GM19351 (cell line): ENCODE results near the gene TAS2R41.
"Not testable (repeated sequence)": the region's sequence is repeated elsewhere in the genome, so short reads cannot be mapped to it uniquely, and the experiment has no call there.

ENCODE experiments used
- ATAC-seq: cut with Tn5 transposase; IDR thresholded peaks from one replicate; pipeline ENCODE4 v1.9.1; 2021; ENCODE audit warnings: mild to moderate bottlenecking, moderate library complexity; ENCODE audit not compliant: unreplicated experiment

TAS2R41 gene

GRCh38 chr7:143514995-143515735 lies 37.5 kb downstream of the TAS2R41 start:
- no peak for ATAC-seq

- no peak for ATAC-seq
Measured at GRCh38 chr7:143516981-143517380, 39.3 kb downstream of the TAS2R41 start.

- ATAC-seq, result no peak
Measured at GRCh38 chr7:143518521-143518920, 40.8 kb downstream of the TAS2R41 start.

GRCh38 chr7:143518941-143519340 lies 41.3 kb downstream of the TAS2R41 start:
- no peak for ATAC-seq

DNA sequence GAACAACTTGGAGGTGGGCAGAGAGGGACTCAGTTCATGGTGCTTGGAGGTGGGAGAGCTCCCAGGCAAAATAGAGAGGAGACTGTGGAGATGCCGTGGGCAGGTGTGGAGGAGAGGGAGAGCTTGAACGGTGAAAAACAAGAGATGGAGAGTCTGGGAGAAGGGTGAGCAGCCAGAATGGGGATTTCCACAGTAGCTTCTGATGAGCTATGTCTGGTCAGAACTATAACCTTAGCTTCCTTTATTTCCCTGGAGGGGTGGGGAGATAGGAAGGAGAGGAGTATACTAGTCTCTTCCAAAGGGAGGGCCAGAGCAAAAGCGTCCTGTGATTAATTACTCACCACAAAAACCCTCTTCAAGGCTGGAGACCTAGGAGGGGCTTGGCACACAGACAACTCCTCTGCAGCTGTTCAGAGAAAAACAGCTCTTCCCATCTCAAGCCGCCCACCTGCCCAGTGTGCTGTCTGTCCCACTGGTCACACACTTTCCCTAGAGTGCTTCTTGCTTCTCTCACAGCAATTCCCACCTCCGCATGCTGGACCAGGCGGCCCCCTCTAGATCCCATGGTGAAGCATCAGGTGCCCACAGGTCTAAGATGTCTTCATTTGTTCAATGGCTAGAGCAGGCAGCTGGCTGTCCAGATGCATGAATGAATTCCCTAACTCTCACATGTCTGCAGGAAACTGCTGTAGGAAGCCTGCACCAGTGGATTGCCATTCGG lies 41.9 kb downstream of the TAS2R41 start:
- ATAC-seq, result no peak

GRCh38 chr7:143522309-143522916 lies 44.7 kb downstream of the TAS2R41 start:
- not testable (repeated sequence) for ATAC-seq
